Large intestine (tissue), 12 donors: ENCODE measurements around the gene OPA3. TPM values are rescaled to one million over a fixed set of nuclear protein-coding genes. Genes with fewer than 3 reads are reported as not detected.
A peak's percentile ranks its signal among the peaks of the same experiment; 100 is the strongest.
"Not testable (repeated sequence)": the region's sequence is repeated elsewhere in the genome, so short reads cannot be mapped to it uniquely, and the experiment has no call there.

ENCODE experiments used
- DNase-seq, 2 donors: peaks; one replicate each; pipeline versions ENCODE4 v3.0.0 to v3.0.0-alpha.2; 2013
- H3K27ac ChIP-seq: one replicate; pipeline ENCODE4 v1.5.1; 2013; ENCODE audit warnings: low read length
- H3K27me3 ChIP-seq: 2 replicates; pipeline ENCODE4 v1.6.1; 2013; ENCODE audit warnings: low read length; ENCODE audit not compliant: control insufficient read depth, insufficient read depth
- H3K36me3 ChIP-seq: 2 replicates; pipeline ENCODE4 v1.6.1; 2013; ENCODE audit warnings: low read length; ENCODE audit not compliant: control insufficient read depth, insufficient read depth
- H3K4me1 ChIP-seq: one replicate; pipeline ENCODE4 v1.6.1; 2013; ENCODE audit warnings: low read length; ENCODE audit not compliant: control insufficient read depth, insufficient read depth
- H3K4me3 ChIP-seq: one replicate; pipeline ENCODE4 v1.5.1; 2013; ENCODE audit warnings: low read length
- H3K9me3 ChIP-seq: one replicate; pipeline ENCODE4 v1.6.1; 2013; ENCODE audit warnings: mild to moderate bottlenecking, low read depth, low read length, moderate library complexity; ENCODE audit not compliant: control insufficient read depth
- WGBS: methylation state at CpG from one replicate; pipeline ENCODE4 v1.1.5; 2013; ENCODE audit warnings: low lambda C conversion rate; ENCODE audit not compliant: insufficient coverage; 5-methylcytosine and 5-hydroxymethylcytosine counted together
- long read RNA-seq, 11 donors: transcript quantifications; one replicate each; lab custom pipeline, GENCODE V29; 2026
- polyA plus RNA-seq: library from polyadenylated mRNA; unstranded; fragments of 120-200 nt; gene quantifications from one replicate; pipeline ENCODE4 v1.2.1, GENCODE V29; 2013

OPA3 gene
- 8.7 TPM for polyA plus RNA-seq
- long read RNA-seq, donor 1, full-length matches to known transcripts = 3 of 3 reads
- long read RNA-seq, donor 1, partial matches to known transcripts = 0 of 3 reads
- long read RNA-seq, donor 1, other reads (novel, unspliced or antisense) = 0 of 3 reads
- long read RNA-seq, donor 2, full-length matches to known transcripts = 4 of 4 reads
- long read RNA-seq, donor 2, partial matches to known transcripts = 0 of 4 reads
- long read RNA-seq, donor 2, other reads (novel, unspliced or antisense) = 0 of 4 reads
- long read RNA-seq, donor 3, full-length matches to known transcripts = 2 of 2 reads
- long read RNA-seq, donor 3, partial matches to known transcripts = 0 of 2 reads
- long read RNA-seq, donor 3, other reads (novel, unspliced or antisense) = 0 of 2 reads
- long read RNA-seq, donor 4 = 0 reads
- long read RNA-seq, donor 5, full-length matches to known transcripts = 4 of 4 reads
- long read RNA-seq, donor 5, partial matches to known transcripts = 0 of 4 reads
- long read RNA-seq, donor 5, other reads (novel, unspliced or antisense) = 0 of 4 reads
- long read RNA-seq, donor 6, full-length matches to known transcripts = 6 of 6 reads
- long read RNA-seq, donor 6, partial matches to known transcripts = 0 of 6 reads
- long read RNA-seq, donor 6, other reads (novel, unspliced or antisense) = 0 of 6 reads
- long read RNA-seq, donor 7, full-length matches to known transcripts = 1 of 1 reads
- long read RNA-seq, donor 7, partial matches to known transcripts = 0 of 1 reads
- long read RNA-seq, donor 7, other reads (novel, unspliced or antisense) = 0 of 1 reads
- long read RNA-seq, donor 8, full-length matches to known transcripts = 1 of 1 reads
- long read RNA-seq, donor 8, partial matches to known transcripts = 0 of 1 reads
- long read RNA-seq, donor 8, other reads (novel, unspliced or antisense) = 0 of 1 reads
- long read RNA-seq, donor 9, full-length matches to known transcripts = 1 of 1 reads
- long read RNA-seq, donor 9, partial matches to known transcripts = 0 of 1 reads
- long read RNA-seq, donor 9, other reads (novel, unspliced or antisense) = 0 of 1 reads
- long read RNA-seq, donor 10, full-length matches to known transcripts = 2 of 2 reads
- long read RNA-seq, donor 10, partial matches to known transcripts = 0 of 2 reads
- long read RNA-seq, donor 10, other reads (novel, unspliced or antisense) = 0 of 2 reads
- long read RNA-seq, donor 11, full-length matches to known transcripts = 4 of 4 reads
- long read RNA-seq, donor 11, partial matches to known transcripts = 0 of 4 reads
- long read RNA-seq, donor 11, other reads (novel, unspliced or antisense) = 0 of 4 reads

GRCh38 chr19:45584332-45585157 lies at the start of gene OPA3:
TSS of gene OPA3 (minus strand) at chr19:45584802. CDS start at chr19:45584764, 38 bp downstream.
- H3K9me3 ChIP-seq = no peaks in the 10 kb centered on the region
- peak; percentile 100 for DNase-seq
- H3K36me3 ChIP-seq = peaks cover 3% of the 10 kb centered on the region
- peak within 1 kb of the TSS; percentile 90 for H3K27ac ChIP-seq
- H3K27me3 ChIP-seq = no peaks in the 10 kb centered on the region
- no CpG with 5 or more reads among the region's 63 CpGs for WGBS
- H3K4me1 ChIP-seq = peaks cover 9% of the 10 kb centered on the region
- H3K4me3 ChIP-seq = peak within 1 kb of the TSS; percentile 59

GRCh38 chr19:45632468-45633196 lies 48.0 kb upstream of the OPA3 start:
- Histone ChIP-seq H3K27me3 (no peaks in the 10 kb centered on the region), H3K4me1 (no peaks in the 10 kb centered on the region), H3K9me3 (no peaks in the 10 kb centered on the region), H3K4me3 (no peak overlapping the region), H3K36me3 (peaks cover 10% of the 10 kb centered on the region), H3K27ac (no peak overlapping the region)
- WGBS = no CpG with 5 or more reads among the region's 27 CpGs
- DNase-seq = peak; percentile 60 to 61

GRCh38 chr19:45630463-45630862 lies 45.9 kb upstream of the OPA3 start:
- H3K27me3 ChIP-seq = no peaks in the 10 kb centered on the region
- peak in 1 of 2 donors; percentile 36 for DNase-seq
- no peaks in the 10 kb centered on the region for H3K9me3 ChIP-seq
- H3K4me1 ChIP-seq = no peaks in the 10 kb centered on the region
- no peak overlapping the region for H3K27ac ChIP-seq
- WGBS = no CpG with 5 or more reads among the region's 2 CpGs
- no peak overlapping the region for H3K4me3 ChIP-seq
- H3K36me3 ChIP-seq = peaks cover 16% of the 10 kb centered on the region

GRCh38 chr19:45629704-45630103 lies 45.1 kb upstream of the OPA3 start:
- no CpG with 5 or more reads among the region's 4 CpGs for WGBS
- Histone ChIP-seq H3K9me3 (no peaks in the 10 kb centered on the region), H3K4me1 (no peaks in the 10 kb centered on the region), H3K36me3 (peaks cover 16% of the 10 kb centered on the region), H3K27me3 (no peaks in the 10 kb centered on the region), H3K27ac (no peak overlapping the region), H3K4me3 (no peak overlapping the region)
- no peak for DNase-seq

GRCh38 chr19:45628219-45628618 lies 43.6 kb upstream of the OPA3 start:
- H3K4me3 ChIP-seq, H3K27ac ChIP-seq, H3K27me3 ChIP-seq, H3K4me1 ChIP-seq, DNase-seq, H3K9me3 ChIP-seq: not testable (repeated sequence)
- no CpG with 5 or more reads among the region's 7 CpGs for WGBS
- peaks cover 16% of the 10 kb centered on the region for H3K36me3 ChIP-seq

- no peak for DNase-seq
- Histone ChIP-seq H3K4me1 (no peaks in the 10 kb centered on the region), H3K27ac (no peak overlapping the region), H3K36me3 (peaks cover 24% of the 10 kb centered on the region), H3K4me3 (no peak overlapping the region), H3K27me3 (no peaks in the 10 kb centered on the region), H3K9me3 (no peaks in the 10 kb centered on the region)
- 90% methylated on average over 1 of the region's 1 CpG for WGBS
These were observed 39.4 kb upstream of the OPA3 start for GRCh38 chr19:45623984-45624383.

- Histone ChIP-seq H3K27me3 (no peaks in the 10 kb centered on the region), H3K9me3 (no peaks in the 10 kb centered on the region), H3K27ac (no peak overlapping the region), H3K4me3 (no peak overlapping the region), H3K36me3 (peaks cover 22% of the 10 kb centered on the region), H3K4me1 (no peaks in the 10 kb centered on the region)
- WGBS = 70% methylated on average over 1 of the region's 6 CpGs
- DNase-seq = no peak
These were observed 37.4 kb upstream of the OPA3 start for GRCh38 chr19:45621976-45622503.

- H3K4me3 ChIP-seq = no peak overlapping the region
- no peak for DNase-seq
- no peaks in the 10 kb centered on the region for H3K27me3 ChIP-seq
- WGBS = no CpG with 5 or more reads among the region's 17 CpGs
- H3K9me3 ChIP-seq = peaks cover 3% of the 10 kb centered on the region
- H3K27ac ChIP-seq = no peak overlapping the region
- peaks cover 3% of the 10 kb centered on the region for H3K4me1 ChIP-seq
- peaks cover 20% of the 10 kb centered on the region for H3K36me3 ChIP-seq
These were observed 36.8 kb upstream of the OPA3 start for GRCh38 chr19:45621389-45621788.

- no peak overlapping the region for H3K27ac ChIP-seq
- H3K9me3 ChIP-seq = peaks cover 5% of the 10 kb centered on the region
- H3K36me3 ChIP-seq = peaks cover 30% of the 10 kb centered on the region
- WGBS = no CpG with 5 or more reads among the region's 10 CpGs
- H3K4me1 ChIP-seq = peaks cover 23% of the 10 kb centered on the region
- no peaks in the 10 kb centered on the region for H3K27me3 ChIP-seq
- no peak for DNase-seq
- H3K4me3 ChIP-seq = peak overlapping the region; percentile 17
These were observed 32.1 kb upstream of the OPA3 start for GRCh38 chr19:45616704-45617017.
